A549 treated with GW870086 at 1 μM for 4 hours (cell line): ENCODE results near the gene GNL2. TPM values are rescaled to one million over a fixed set of nuclear protein-coding genes. Genes with fewer than 3 reads are reported as not detected.

Experiments
- total RNA-seq: library from RNA; stranded (reverse); fragments of 200-300 nt; extraction: Qiagen RNA extraction; gene quantifications from 5 replicates; pipeline ENCODE4 v1.2.3, GENCODE V29; 2022; ENCODE audit warnings: low read depth

The GNL2 gene
- total RNA-seq, result 49.7 to 58.3 TPM (median 57.0 TPM) in 5 replicates

GRCh38 chr1:37595440-37596181 is at the start of gene GNL2:
Gene GNL2 (minus strand): TSS chr1:37595937. CDS start chr1:37595822, 115 bp downstream.

GRCh38 chr1:37634244-37634991 is 38.7 kb upstream of the GNL2 start, which contains the start of gene RSPO1:
Gene RSPO1 (minus strand): TSS chr1:37634892. CDS start chr1:37629661, 5,231 bp downstream.

GRCh38 chr1:37556712-37557196 is 39.0 kb downstream of the GNL2 start, which contains the start of gene DNALI1:
Gene DNALI1 (plus strand): TSS chr1:37556940. CDS start chr1:37556995, 55 bp downstream.

GRCh38 chr1:37553927-37554808 is 41.6 kb downstream of the GNL2 start, which contains the start of gene SNIP1:
Gene SNIP1 (minus strand): TSS chr1:37554293. CDS start chr1:37554229, 64 bp downstream.

Other genes with a start within 250 kb of the GNL2 start
- gene ZC3H12A, start 121.4 kb downstream of the GNL2 start, total RNA-seq, result 33.2 to 47.8 TPM (median 41.9 TPM) in 5 replicates
- 46.0 to 62.1 TPM (median 47.9 TPM) in 5 replicates for gene MEAF6, start 81.2 kb downstream of the GNL2 start, total RNA-seq
- gene SNIP1, start 41.6 kb downstream of the GNL2 start, total RNA-seq, result 9.0 to 14.5 TPM (median 13.0 TPM) in 5 replicates
- gene DNALI1, start 39.0 kb downstream of the GNL2 start, total RNA-seq, result 0.05 to 0.38 TPM (median 0.05 TPM) in 3 of 5 replicates, not detected in the others
- 0.08 to 0.15 TPM (median 0.11 TPM) in 4 of 5 replicates, not detected in the other for gene RSPO1, start 39.0 kb upstream of the GNL2 start, total RNA-seq
- gene CDCA8, start 96.6 kb upstream of the GNL2 start, total RNA-seq, result 44.9 to 49.2 TPM (median 46.5 TPM) in 5 replicates
- gene EPHA10, start 169.2 kb upstream of the GNL2 start, total RNA-seq, result 0.96 to 2.1 TPM (median 1.3 TPM) in 5 replicates
- gene MANEAL, start 197.9 kb upstream of the GNL2 start, total RNA-seq, result 21.3 to 25.5 TPM (median 24.6 TPM) in 5 replicates
- gene C1orf122, start 211.9 kb upstream of the GNL2 start, total RNA-seq, result 38.4 to 66.0 TPM (median 58.1 TPM) in 5 replicates
- gene YRDC, start 212.3 kb upstream of the GNL2 start, total RNA-seq, result 11.7 to 19.1 TPM (median 17.7 TPM) in 5 replicates